Sigmoid colon (tissue), 7 donors: ENCODE data around the gene NDUFA7. TPM values are rescaled to one million over a fixed set of nuclear protein-coding genes. Genes with fewer than 3 reads are reported as not detected.
A peak's percentile ranks its signal among the peaks of the same experiment; 100 is the strongest.
"Not testable (repeated sequence)": the region's sequence is repeated elsewhere in the genome, so short reads cannot be mapped to it uniquely, and the experiment has no call there.

Experiments
- DNase-seq: peaks from one replicate; pipeline ENCODE4 v3.0.0-alpha.2; 2019
- H3K27ac ChIP-seq, 4 donors: fragments of 200-600 bp; sonication (generic); one replicate each; pipeline ENCODE4 v1.5.1; 2016 to 2019; ENCODE audit warnings: mild to moderate bottlenecking in 1 of 4
- H3K27me3 ChIP-seq, 3 donors: fragments of 200-600 bp; sonication (generic); one replicate each; pipeline ENCODE4 v1.5.1; 2019; ENCODE audit warnings: mild to moderate bottlenecking in 1 of 3
- H3K36me3 ChIP-seq, 4 donors: fragments of 200-600 bp; sonication (generic); one replicate each; pipeline ENCODE4 v1.5.1; 2016 to 2019
- H3K4me1 ChIP-seq, 4 donors: fragments of 200-600 bp; sonication (generic); one replicate each; pipeline ENCODE4 v1.5.1; 2017 to 2019
- H3K4me3 ChIP-seq, 4 donors: fragments of 200-600 bp; sonication (generic); one replicate each; pipeline ENCODE4 v1.5.1; 2017 to 2019; ENCODE audit warnings: mild to moderate bottlenecking in 2 of 4, moderate library complexity in 1 of 4
- H3K9me3 ChIP-seq, 4 donors: fragments of 200-600 bp in 3 of 4; sonication (generic) in 3 of 4; one replicate each; pipeline versions ENCODE4 v1.5.1 to v1.6.1; 2013 to 2019
- EP300 ChIP-seq, 4 donors: sonication (generic); formaldehyde crosslinking; IDR thresholded peaks; one replicate each; pipeline ENCODE4 v1.6.1; 2017; ENCODE audit warnings: antibody characterized with exemption in 4 of 4
- POLR2A ChIP-seq, 2 donors: fragments of 450-650 bp; IDR thresholded peaks; one replicate each; pipeline ENCODE4 v1.6.1; 2016; ENCODE audit warnings: antibody characterized with exemption in 2 of 2, mild to moderate bottlenecking in 2 of 2, moderate library complexity in 2 of 2
- POLR2AphosphoS5 ChIP-seq, 4 donors: sonication (generic); formaldehyde crosslinking; IDR thresholded peaks; one replicate each; pipeline ENCODE4 v1.6.1; 2017; ENCODE audit warnings: antibody characterized with exemption in 4 of 4
- WGBS, 2 donors: extraction: QIAGEN DNeasy Blood & Tissue Kit; methylation state at CpG; one replicate each; pipeline ENCODE4 v1.1.7; 2013; 5-methylcytosine and 5-hydroxymethylcytosine counted together
- intact Hi-C: fragments of 100-400 bp; cut with DNase I; formaldehyde crosslinking; loops from one replicate; pipeline ENCODE4 v1.15.1; 2023
- polyA plus RNA-seq, 3 donors: library from polyadenylated mRNA; stranded (reverse); fragments of 200-250 nt; gene quantifications; one replicate each; pipeline ENCODE4 v1.2.3, GENCODE V29; 2013
- total RNA-seq, 4 donors: library from RNA; depleted of rRNA; stranded (reverse); fragments of >200 nt; gene quantifications; one replicate each; pipeline ENCODE4 v1.1.0, GENCODE V29; 2016
- TF ChIP-seq, protein P1 (sequence below), 4 experiments: fragments of 450-650 bp in 3 of 4; fragments of 200-600 bp in 1 of 4; IDR thresholded peaks; one replicate each; pipeline ENCODE4 v1.5.1; 2016 to 2019; ENCODE audit warnings: antibody characterized with exemption in 4 of 4, mild to moderate bottlenecking in 3 of 4, moderate library complexity in 2 of 4
- donor health status: healthy with polysubstance abuse.
- donor health status: Bipolar disorder and iron deficiency.
- donor health status: healthy.

NDUFA7 gene
- total and polyA plus RNA-seq, 7 donors = 21.0 to 146 (median 35.5) TPM

DNA sequence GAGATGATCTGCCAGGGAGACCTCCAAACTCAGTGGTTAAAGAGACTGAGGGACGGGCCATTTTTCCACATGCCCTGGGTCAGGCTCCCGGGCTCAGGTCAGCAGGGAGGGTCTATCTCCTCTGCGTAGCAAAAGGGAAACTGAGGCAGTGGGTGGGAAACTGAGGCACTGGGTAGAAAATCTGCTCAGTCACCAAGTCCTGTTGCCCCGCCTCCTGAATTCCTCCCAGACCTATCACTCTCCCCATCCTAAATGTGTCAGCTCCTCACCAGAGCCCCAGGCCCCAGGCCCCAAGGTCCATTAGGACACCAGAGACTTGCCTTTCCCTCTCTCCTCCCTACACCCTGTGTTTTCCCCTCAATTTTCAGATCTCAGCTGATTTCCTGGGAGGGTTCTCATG, 15.4 kb downstream of the NDUFA7 start:
- Histone ChIP-seq H3K27me3 (no peaks in the 10 kb centered on the region), H3K4me1 (peaks cover 0 to 30% (median 22%) of the 10 kb centered on the region in 4 donors), H3K27ac (no peak overlapping the region), H3K4me3 (no peak overlapping the region), H3K36me3 (peaks cover 0 to 21% (median 9%) of the 10 kb centered on the region in 4 donors), H3K9me3 (no peaks in the 10 kb centered on the region)
- no peak for TF ChIP-seq POLR2A (IDR thresholded peaks at IDR 0.05)
- TF ChIP-seq, protein P1, sequence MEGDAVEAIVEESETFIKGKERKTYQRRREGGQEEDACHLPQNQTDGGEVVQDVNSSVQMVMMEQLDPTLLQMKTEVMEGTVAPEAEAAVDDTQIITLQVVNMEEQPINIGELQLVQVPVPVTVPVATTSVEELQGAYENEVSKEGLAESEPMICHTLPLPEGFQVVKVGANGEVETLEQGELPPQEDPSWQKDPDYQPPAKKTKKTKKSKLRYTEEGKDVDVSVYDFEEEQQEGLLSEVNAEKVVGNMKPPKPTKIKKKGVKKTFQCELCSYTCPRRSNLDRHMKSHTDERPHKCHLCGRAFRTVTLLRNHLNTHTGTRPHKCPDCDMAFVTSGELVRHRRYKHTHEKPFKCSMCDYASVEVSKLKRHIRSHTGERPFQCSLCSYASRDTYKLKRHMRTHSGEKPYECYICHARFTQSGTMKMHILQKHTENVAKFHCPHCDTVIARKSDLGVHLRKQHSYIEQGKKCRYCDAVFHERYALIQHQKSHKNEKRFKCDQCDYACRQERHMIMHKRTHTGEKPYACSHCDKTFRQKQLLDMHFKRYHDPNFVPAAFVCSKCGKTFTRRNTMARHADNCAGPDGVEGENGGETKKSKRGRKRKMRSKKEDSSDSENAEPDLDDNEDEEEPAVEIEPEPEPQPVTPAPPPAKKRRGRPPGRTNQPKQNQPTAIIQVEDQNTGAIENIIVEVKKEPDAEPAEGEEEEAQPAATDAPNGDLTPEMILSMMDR (IDR thresholded peaks at IDR 0.05) = no peak
- TF ChIP-seq EP300 (IDR thresholded peaks at IDR 0.05) = no peak
- TF ChIP-seq POLR2AphosphoS5 (IDR thresholded peaks at IDR 0.05) = no peak
- intact Hi-C loops = no loop called here
- 83 to 90% methylated on average over 4 of the region's 4 CpGs for WGBS, 2 donors
- DNase-seq = peak; percentile 39

DNA sequence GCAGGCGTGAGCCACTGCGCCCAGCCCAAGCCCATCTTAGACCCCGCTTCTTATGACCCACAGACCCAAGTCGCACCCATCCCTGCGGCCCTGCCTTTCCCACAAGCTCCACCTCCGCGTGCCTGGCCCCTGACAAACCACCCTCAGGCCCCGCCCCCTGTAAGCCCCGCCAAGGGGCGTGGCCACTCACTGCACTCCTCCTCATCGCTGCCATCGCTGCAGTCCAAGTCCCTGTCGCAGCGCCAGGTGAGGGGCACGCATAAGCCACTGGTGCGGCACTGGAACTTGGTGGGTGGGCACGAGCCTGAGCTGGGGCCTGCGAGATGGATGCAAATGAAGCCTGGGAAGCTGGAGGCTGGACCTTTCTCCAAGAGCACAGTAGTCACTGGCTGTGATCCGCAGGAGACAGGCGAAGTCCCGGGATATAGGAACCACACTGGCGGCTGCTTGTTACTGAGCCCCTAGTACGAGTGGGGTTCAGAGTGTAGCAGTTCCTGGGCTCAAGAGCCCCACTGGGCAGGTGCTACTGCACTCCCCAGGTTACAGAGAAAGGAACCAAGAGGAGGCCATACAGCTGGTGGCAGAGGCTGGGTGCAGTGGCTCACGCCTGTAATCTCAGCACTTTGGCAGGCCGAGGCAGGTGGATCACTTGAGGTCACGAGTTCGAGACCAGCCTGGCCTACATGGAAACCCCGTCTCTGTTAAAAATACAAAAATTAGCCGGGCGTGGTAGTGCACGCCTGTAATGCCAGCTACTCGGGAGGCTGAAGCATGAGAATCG, 16.1 kb downstream of the NDUFA7 start:
- H3K9me3 ChIP-seq = no peaks in the 10 kb centered on the region
- WGBS, 2 donors = 86% methylated on average over 33 of the region's 33 CpGs
- H3K36me3 ChIP-seq = peaks cover 0 to 14% (median 4%) of the 10 kb centered on the region in 4 donors
- TF ChIP-seq EP300 (IDR thresholded peaks at IDR 0.05) (no peak), POLR2A (IDR thresholded peaks at IDR 0.05) (no peak), POLR2AphosphoS5 (IDR thresholded peaks at IDR 0.05) (no peak)
- TF ChIP-seq, protein P1 (IDR thresholded peaks at IDR 0.05) = no peak
- no peak overlapping the region for H3K4me3 ChIP-seq
- DNase-seq = peak; percentile 60
- intact Hi-C loops = no loop called here
- H3K4me1 ChIP-seq = peaks cover 0 to 30% (median 22%) of the 10 kb centered on the region in 4 donors
- no peak overlapping the region for H3K27ac ChIP-seq
- H3K27me3 ChIP-seq = no peaks in the 10 kb centered on the region

DNA sequence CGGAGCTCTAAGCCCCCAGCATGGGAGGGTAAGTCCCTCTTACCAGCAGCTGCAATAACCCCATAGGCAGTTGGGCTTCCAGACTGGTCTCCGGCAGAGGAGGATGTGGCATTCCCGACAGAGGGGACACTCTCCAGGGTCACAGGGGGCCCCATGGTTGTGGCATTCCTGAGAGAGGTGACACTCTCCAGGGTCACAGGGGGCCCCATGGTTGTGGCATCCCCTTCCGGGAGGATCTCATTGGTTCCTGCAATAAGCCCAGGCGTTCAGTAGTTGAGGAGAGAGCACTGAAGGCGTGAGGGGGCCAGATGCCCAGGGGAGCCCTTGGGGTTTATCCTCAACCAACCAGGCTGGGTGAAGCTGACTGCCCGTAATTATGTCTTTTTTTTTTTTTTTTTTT, 18.4 kb downstream of the NDUFA7 start:
- Histone ChIP-seq H3K9me3 (no peaks in the 10 kb centered on the region), H3K36me3 (peaks cover 0 to 6% (median 0%) of the 10 kb centered on the region in 4 donors), H3K4me3 (no peak overlapping the region), H3K27me3 (no peaks in the 10 kb centered on the region), H3K27ac (no peak overlapping the region), H3K4me1 (peaks cover 0 to 14% (median 8%) of the 10 kb centered on the region in 4 donors)
- no peak for DNase-seq
- TF ChIP-seq, protein P1 (IDR thresholded peaks at IDR 0.05) = no peak
- WGBS, 2 donors = 65 to 74% methylated on average over 7 of the region's 7 CpGs
- intact Hi-C loops = no loop called here

DNA sequence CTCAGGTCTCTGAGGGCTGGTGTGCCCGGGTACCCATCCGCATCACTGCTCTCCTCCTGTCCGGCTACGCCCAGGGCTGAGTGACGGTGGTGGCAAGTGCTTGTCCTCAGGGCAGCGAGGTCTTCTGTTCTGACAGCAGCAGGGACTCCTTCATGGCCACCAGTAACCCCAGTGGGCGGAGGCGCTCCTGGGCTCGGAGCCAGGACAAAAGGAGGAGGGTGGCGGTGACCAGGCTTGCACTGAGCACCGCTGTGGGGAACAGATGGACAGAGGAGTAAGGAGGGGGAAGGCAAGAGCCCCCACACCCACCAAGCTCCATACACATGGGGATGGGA, 18.9 kb downstream of the NDUFA7 start:
- 48 to 68% methylated on average over 11 of the region's 11 CpGs for WGBS, 2 donors
- Histone ChIP-seq H3K9me3 (no peaks in the 10 kb centered on the region), H3K4me1 (peaks cover 0 to 10% (median 4%) of the 10 kb centered on the region in 4 donors), H3K27me3 (no peaks in the 10 kb centered on the region), H3K4me3 (no peak overlapping the region), H3K27ac (no peak overlapping the region), H3K36me3 (peaks cover 0 to 6% (median 0%) of the 10 kb centered on the region in 4 donors)
- TF ChIP-seq, protein P1 (IDR thresholded peaks at IDR 0.05) = no peak
- TF ChIP-seq EP300 (IDR thresholded peaks at IDR 0.05) = no peak
- no peak for TF ChIP-seq POLR2A (IDR thresholded peaks at IDR 0.05)
- TF ChIP-seq POLR2AphosphoS5 (IDR thresholded peaks at IDR 0.05) = no peak
- intact Hi-C loops = no loop called here
- DNase-seq = peak; percentile 65

DNA sequence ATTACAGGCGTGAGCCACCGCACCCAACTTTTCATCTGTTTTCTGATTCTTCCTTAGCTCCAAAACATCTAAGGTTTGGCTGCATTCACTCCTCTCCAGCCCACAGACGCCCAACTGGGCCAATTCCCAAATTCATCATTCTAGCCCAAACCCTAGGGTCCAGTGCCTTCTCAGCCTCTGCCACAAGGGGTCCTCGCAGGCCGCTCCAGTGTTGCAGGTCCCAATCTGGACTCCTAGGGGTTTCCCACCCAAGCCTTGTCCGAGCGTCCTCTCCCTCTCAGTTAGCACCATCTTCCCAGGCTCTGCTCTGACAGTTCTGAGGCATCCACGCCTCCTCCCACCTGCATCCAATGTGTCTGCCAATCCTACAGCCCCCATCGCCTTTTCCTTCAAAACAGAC, 29.8 kb downstream of the NDUFA7 start:
- no CpG with 5 or more reads among the region's 9 CpGs for WGBS, 2 donors
- H3K4me3 ChIP-seq, intact Hi-C loops, H3K36me3 ChIP-seq, H3K27ac ChIP-seq, DNase-seq, H3K27me3 ChIP-seq, H3K4me1 ChIP-seq, H3K9me3 ChIP-seq: not testable (repeated sequence)

DNA sequence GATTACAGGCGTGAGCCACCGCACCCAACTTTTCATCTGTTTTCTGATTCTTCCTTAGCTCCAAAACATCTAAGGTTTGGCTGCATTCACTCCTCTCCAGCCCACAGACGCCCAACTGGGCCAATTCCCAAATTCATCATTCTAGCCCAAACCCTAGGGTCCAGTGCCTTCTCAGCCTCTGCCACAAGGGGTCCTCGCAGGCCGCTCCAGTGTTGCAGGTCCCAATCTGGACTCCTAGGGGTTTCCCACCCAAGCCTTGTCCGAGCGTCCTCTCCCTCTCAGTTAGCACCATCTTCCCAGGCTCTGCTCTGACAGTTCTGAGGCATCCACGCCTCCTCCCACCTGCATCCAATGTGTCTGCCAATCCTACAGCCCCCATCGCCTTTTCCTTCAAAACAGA, 44.7 kb downstream of the NDUFA7 start:
- H3K9me3 ChIP-seq, DNase-seq, intact Hi-C loops, H3K27ac ChIP-seq, H3K27me3 ChIP-seq, H3K4me3 ChIP-seq, H3K36me3 ChIP-seq, H3K4me1 ChIP-seq: not testable (repeated sequence)
- no CpG with 5 or more reads among the region's 9 CpGs for WGBS, 2 donors
